Activated T-cell treated with anti-CD3 and anti-CD28 coated beads for 48 hours (primary cell): ENCODE measurements around the gene GYPA.
"Not testable (repeated sequence)": the region's sequence is repeated elsewhere in the genome, so short reads cannot be mapped to it uniquely, and the experiment has no call there.

Source experiments
- DNase-seq: peaks from one replicate; pipeline ENCODE4 v3.0.0-alpha.2; 2020; ENCODE audit warnings: low read depth

The GYPA gene

GRCh38 chr4:144140594-144141295, at the start of gene GYPA:
TSS of gene GYPA (minus strand) at chr4:144140718. CDS start at chr4:144140635, 83 bp downstream.
- DNase-seq, result not testable (repeated sequence)

- DNase-seq, result no peak
Observed at GRCh38 chr4:144190009-144190408, 49.5 kb upstream of the GYPA start.

- no peak for DNase-seq
Observed at GRCh38 chr4:144189121-144189520, 48.6 kb upstream of the GYPA start.

- DNase-seq, result no peak
Observed at GRCh38 chr4:144185086-144185485, 44.6 kb upstream of the GYPA start.

- DNase-seq, result no peak
Observed at GRCh38 chr4:144183165-144183564, 42.6 kb upstream of the GYPA start.

GRCh38 chr4:144181391-144181790, 40.9 kb upstream of the GYPA start:
- DNase-seq, result no peak

- no peak for DNase-seq
Observed at GRCh38 chr4:144179152-144179739, 38.7 kb upstream of the GYPA start.

- no peak for DNase-seq
Observed at GRCh38 chr4:144178414-144178813, 37.9 kb upstream of the GYPA start.

GRCh38 chr4:144176476-144176875, 36.0 kb upstream of the GYPA start:
- no peak for DNase-seq

GRCh38 chr4:144174401-144175067, 34.0 kb upstream of the GYPA start:
- DNase-seq, result no peak

GRCh38 chr4:144171697-144172096, 31.2 kb upstream of the GYPA start:
- no peak for DNase-seq

- DNase-seq, result no peak
Observed at GRCh38 chr4:144169211-144169610, 28.7 kb upstream of the GYPA start.

GRCh38 chr4:144154044-144154443, 13.5 kb upstream of the GYPA start:
- DNase-seq, result no peak

GRCh38 chr4:144142690-144143326, 2.3 kb upstream of the GYPA start:
- not testable (repeated sequence) for DNase-seq

- DNase-seq, result no peak
Observed at GRCh38 chr4:144141493-144141892, 975 bp upstream of the GYPA start.

- not testable (repeated sequence) for DNase-seq
Observed at GRCh38 chr4:144139991-144140390, 527 bp downstream of the GYPA start.

- not testable (repeated sequence) for DNase-seq
Observed at GRCh38 chr4:144139547-144139946, 971 bp downstream of the GYPA start.

GRCh38 chr4:144138239-144138638, 2.3 kb downstream of the GYPA start:
- DNase-seq, result not testable (repeated sequence)

- DNase-seq, result not testable (repeated sequence)
Observed at GRCh38 chr4:144137137-144137931, 3.2 kb downstream of the GYPA start.

- not testable (repeated sequence) for DNase-seq
Observed at GRCh38 chr4:144136189-144136588, 4.3 kb downstream of the GYPA start.

GRCh38 chr4:144130167-144130566, 10.4 kb downstream of the GYPA start:
- DNase-seq, result not testable (repeated sequence)

GRCh38 chr4:144129336-144129875, 11.1 kb downstream of the GYPA start:
- DNase-seq, result not testable (repeated sequence)
